Brain microvascular endothelial cell (primary cell): ENCODE measurements around the gene ANKLE1.

Experiments
- DNase-seq: peaks from one replicate; pipeline ENCODE4 v3.0.0-alpha.2; 2020
- H3K27ac ChIP-seq: fragments of 250-450 bp; sonication (Bioruptor Pico); 2 replicates; pipeline ENCODE4 v1.5.1; 2020; ENCODE audit warnings: mild to moderate bottlenecking, moderate library complexity
- H3K27me3 ChIP-seq: fragments of 250-450 bp; sonication (Bioruptor Pico); replicated peaks from 2 replicates; pipeline ENCODE4 v1.5.1; 2020; ENCODE audit warnings: mild to moderate bottlenecking
- H3K36me3 ChIP-seq: fragments of 250-450 bp; sonication (Bioruptor Pico); replicated peaks from 2 replicates; pipeline ENCODE4 v1.5.1; 2020; ENCODE audit warnings: mild to moderate bottlenecking
- H3K4me3 ChIP-seq: 2 replicates; pipeline ENCODE4 v1.5.1; 2011; ENCODE audit warnings: low read depth, mild to moderate bottlenecking, control low read depth, low read length, moderate library complexity
- in situ Hi-C: cut with HindIII; loops from 2 replicates; pipeline ENCODE4 v1.10.0; 2017; ENCODE audit warnings: low sequenced_read_pairs, low pct_ligation_motif_present
- TF ChIP-seq, protein P1 (sequence below): IDR thresholded peaks from 2 replicates; pipeline ENCODE4 v1.5.1; 2011; ENCODE audit warnings: low read depth, mild to moderate bottlenecking, moderate library complexity, low read length, control low read depth, inconsistent platforms; ENCODE audit errors: missing control alignments

ANKLE1 gene

DNA sequence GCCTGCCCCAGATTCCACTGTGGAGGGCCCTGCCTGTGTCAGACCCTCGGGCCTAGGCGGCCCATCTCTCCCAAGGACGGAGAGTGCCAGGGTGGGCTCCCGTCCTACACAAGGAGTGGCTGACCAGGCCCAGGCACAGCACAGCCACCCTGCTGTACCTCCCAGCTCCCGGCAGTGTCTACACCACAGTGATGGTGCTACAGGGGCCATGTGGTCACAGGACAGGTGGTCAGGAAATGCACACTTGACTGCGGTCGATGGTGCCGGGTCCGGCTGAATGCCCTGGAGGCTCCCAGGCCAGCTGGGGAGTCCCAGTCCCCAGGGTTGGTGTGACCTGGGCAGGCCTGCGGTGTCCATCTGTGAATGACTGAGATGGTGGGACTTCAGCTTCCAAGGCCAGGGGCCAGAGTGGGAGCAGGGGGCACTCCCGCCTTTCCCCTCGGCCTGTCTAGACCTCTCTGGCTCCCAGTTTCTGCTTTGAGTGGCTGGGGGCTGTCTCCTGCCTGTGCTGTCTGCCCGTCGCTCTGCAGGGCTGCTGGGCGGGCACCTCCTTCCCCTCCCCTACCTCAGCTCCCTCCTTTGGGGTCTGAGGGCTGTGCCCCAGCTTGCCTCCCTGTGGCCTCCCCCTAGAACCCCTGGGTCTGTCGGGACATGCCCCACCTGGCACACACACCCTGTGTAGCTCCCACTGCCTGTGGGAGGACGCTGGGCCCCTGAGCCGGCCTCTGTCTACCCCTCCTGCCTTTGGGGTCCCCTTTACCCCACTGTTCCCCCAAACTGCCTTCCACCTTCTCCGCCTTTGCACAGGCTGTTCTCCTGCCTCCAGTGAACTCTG lies 40.2 kb downstream of the ANKLE1 start:
- in situ Hi-C loops: no loop called here
- Histone ChIP-seq H3K27ac (no peak overlapping the region), H3K36me3 (peaks cover 42% of the 10 kb centered on the region), H3K4me3 (no peak overlapping the region), H3K27me3 (no peaks in the 10 kb centered on the region)
- TF ChIP-seq, protein P1, sequence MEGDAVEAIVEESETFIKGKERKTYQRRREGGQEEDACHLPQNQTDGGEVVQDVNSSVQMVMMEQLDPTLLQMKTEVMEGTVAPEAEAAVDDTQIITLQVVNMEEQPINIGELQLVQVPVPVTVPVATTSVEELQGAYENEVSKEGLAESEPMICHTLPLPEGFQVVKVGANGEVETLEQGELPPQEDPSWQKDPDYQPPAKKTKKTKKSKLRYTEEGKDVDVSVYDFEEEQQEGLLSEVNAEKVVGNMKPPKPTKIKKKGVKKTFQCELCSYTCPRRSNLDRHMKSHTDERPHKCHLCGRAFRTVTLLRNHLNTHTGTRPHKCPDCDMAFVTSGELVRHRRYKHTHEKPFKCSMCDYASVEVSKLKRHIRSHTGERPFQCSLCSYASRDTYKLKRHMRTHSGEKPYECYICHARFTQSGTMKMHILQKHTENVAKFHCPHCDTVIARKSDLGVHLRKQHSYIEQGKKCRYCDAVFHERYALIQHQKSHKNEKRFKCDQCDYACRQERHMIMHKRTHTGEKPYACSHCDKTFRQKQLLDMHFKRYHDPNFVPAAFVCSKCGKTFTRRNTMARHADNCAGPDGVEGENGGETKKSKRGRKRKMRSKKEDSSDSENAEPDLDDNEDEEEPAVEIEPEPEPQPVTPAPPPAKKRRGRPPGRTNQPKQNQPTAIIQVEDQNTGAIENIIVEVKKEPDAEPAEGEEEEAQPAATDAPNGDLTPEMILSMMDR: no peak
- DNase-seq: no peak

DNA sequence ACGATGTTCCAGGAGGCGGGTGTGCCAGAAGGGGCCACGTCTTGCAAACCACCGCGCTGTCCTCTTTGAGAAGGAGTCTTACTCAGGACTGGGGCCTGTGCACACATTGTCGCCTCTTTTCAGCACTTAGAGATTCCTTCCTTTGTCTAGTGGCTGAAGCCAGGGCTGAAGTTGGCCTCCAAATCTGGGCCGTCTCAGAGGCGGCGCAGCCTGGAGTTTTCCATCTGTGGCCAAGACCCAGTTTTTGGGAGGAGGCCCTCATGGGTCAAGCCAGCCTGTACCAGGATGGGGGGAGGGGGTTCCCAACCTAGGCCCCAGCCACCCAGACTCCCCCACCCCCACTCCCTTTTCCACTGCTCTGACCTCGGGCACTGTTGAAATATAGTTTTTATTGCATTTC lies 41.2 kb downstream of the ANKLE1 start:
- TF ChIP-seq, protein P1: no peak
- in situ Hi-C loops: no loop called here
- Histone ChIP-seq H3K36me3 (peaks cover 37% of the 10 kb centered on the region), H3K27ac (no peak overlapping the region), H3K27me3 (no peaks in the 10 kb centered on the region), H3K4me3 (no peak overlapping the region)
- DNase-seq: no peak

- Histone ChIP-seq H3K27me3 (no peaks in the 10 kb centered on the region), H3K36me3 (peaks cover 34% of the 10 kb centered on the region), H3K27ac (no peak overlapping the region), H3K4me3 (no peak overlapping the region)
- DNase-seq: no peak
- in situ Hi-C loops: no loop called here
- TF ChIP-seq, protein P1: no peak
These were observed 41.7 kb downstream of the ANKLE1 start for GRCh38 chr19:17323300-17323963.

- H3K27me3 ChIP-seq: no peaks in the 10 kb centered on the region
- H3K27ac ChIP-seq: no peak overlapping the region
- no peak overlapping the region for H3K4me3 ChIP-seq
- in situ Hi-C loops: no loop called here
- no peak for DNase-seq
- TF ChIP-seq, protein P1: peak; percentile 17
- H3K36me3 ChIP-seq: peaks cover 33% of the 10 kb centered on the region
These were observed 42.2 kb downstream of the ANKLE1 start for GRCh38 chr19:17323964-17324332.

- Histone ChIP-seq H3K4me3 (no peak overlapping the region), H3K27ac (no peak overlapping the region), H3K36me3 (peaks cover 28% of the 10 kb centered on the region), H3K27me3 (no peaks in the 10 kb centered on the region)
- in situ Hi-C loops: no loop called here
- TF ChIP-seq, protein P1: no peak
- DNase-seq: no peak
These were observed 42.8 kb downstream of the ANKLE1 start for GRCh38 chr19:17324357-17325114.
